Sigmoid colon (tissue), 7 donors: ENCODE data around the gene EIF2A. TPM values are rescaled to one million over a fixed set of nuclear protein-coding genes. Genes with fewer than 3 reads are reported as not detected.

ENCODE experiments used
- DNase-seq: peaks from one replicate; pipeline ENCODE4 v3.0.0-alpha.2; 2019
- H3K27ac ChIP-seq, 4 donors: fragments of 200-600 bp; sonication (generic); one replicate each; pipeline ENCODE4 v1.5.1; 2016 to 2019; ENCODE audit warnings: mild to moderate bottlenecking in 1 of 4
- H3K27me3 ChIP-seq, 3 donors: fragments of 200-600 bp; sonication (generic); one replicate each; pipeline ENCODE4 v1.5.1; 2019; ENCODE audit warnings: mild to moderate bottlenecking in 1 of 3
- H3K36me3 ChIP-seq, 4 donors: fragments of 200-600 bp; sonication (generic); one replicate each; pipeline ENCODE4 v1.5.1; 2016 to 2019
- H3K4me1 ChIP-seq, 4 donors: fragments of 200-600 bp; sonication (generic); one replicate each; pipeline ENCODE4 v1.5.1; 2017 to 2019
- H3K4me3 ChIP-seq, 4 donors: fragments of 200-600 bp; sonication (generic); one replicate each; pipeline ENCODE4 v1.5.1; 2017 to 2019; ENCODE audit warnings: mild to moderate bottlenecking in 2 of 4, moderate library complexity in 1 of 4
- H3K9me3 ChIP-seq, 4 donors: fragments of 200-600 bp in 3 of 4; sonication (generic) in 3 of 4; one replicate each; pipeline versions ENCODE4 v1.5.1 to v1.6.1; 2013 to 2019
- CTCF ChIP-seq, 4 experiments: fragments of 450-650 bp in 3 of 4; fragments of 200-600 bp in 1 of 4; IDR thresholded peaks; one replicate each; pipeline ENCODE4 v1.5.1; 2016 to 2019; ENCODE audit warnings: antibody characterized with exemption in 4 of 4, mild to moderate bottlenecking in 3 of 4, moderate library complexity in 2 of 4
- EP300 ChIP-seq, 4 donors: sonication (generic); formaldehyde crosslinking; IDR thresholded peaks; one replicate each; pipeline ENCODE4 v1.6.1; 2017; ENCODE audit warnings: antibody characterized with exemption in 4 of 4
- POLR2A ChIP-seq, 2 donors: fragments of 450-650 bp; IDR thresholded peaks; one replicate each; pipeline ENCODE4 v1.6.1; 2016; ENCODE audit warnings: antibody characterized with exemption in 2 of 2, mild to moderate bottlenecking in 2 of 2, moderate library complexity in 2 of 2
- POLR2AphosphoS5 ChIP-seq, 4 donors: sonication (generic); formaldehyde crosslinking; IDR thresholded peaks; one replicate each; pipeline ENCODE4 v1.6.1; 2017; ENCODE audit warnings: antibody characterized with exemption in 4 of 4
- WGBS, 2 donors: extraction: QIAGEN DNeasy Blood & Tissue Kit; methylation state at CpG; one replicate each; pipeline ENCODE4 v1.1.7; 2013; 5-methylcytosine and 5-hydroxymethylcytosine counted together
- intact Hi-C: fragments of 100-400 bp; cut with DNase I; formaldehyde crosslinking; loops from one replicate; pipeline ENCODE4 v1.15.1; 2023
- polyA plus RNA-seq, 3 donors: library from polyadenylated mRNA; stranded (reverse); fragments of 200-250 nt; gene quantifications; one replicate each; pipeline ENCODE4 v1.2.3, GENCODE V29; 2013
- total RNA-seq, 4 donors: library from RNA; depleted of rRNA; stranded (reverse); fragments of >200 nt; gene quantifications; one replicate each; pipeline ENCODE4 v1.1.0, GENCODE V29; 2016
- donor health status: healthy with polysubstance abuse.
- donor health status: Bipolar disorder and iron deficiency.
- donor health status: healthy.

The EIF2A gene
- total and polyA plus RNA-seq, 7 donors, result 49.3 to 228 (median 147) TPM

DNA sequence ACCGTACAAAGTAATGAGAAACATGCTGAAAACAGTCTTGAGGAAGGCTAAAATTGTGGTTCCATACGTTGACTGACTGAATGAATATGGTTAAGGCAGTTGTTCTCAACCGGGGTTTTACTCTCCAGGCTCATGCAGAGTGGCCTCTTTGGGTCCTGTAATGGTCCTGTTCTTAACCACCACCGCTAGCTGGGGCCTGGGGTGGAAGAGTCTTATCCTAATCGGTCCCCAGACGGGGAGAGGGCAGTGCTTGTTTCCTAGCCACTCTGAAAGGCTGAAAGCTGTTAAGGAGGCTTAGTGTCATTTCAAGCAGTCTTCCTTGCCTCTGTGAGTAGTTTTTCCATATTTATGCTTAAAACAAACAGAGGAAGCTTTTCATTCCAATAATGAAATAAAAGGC is 88.5 kb downstream of the EIF2A start:
- intact Hi-C loops, result no loop called here
- no peaks in the 10 kb centered on the region for H3K9me3 ChIP-seq
- whole genome bisulfite sequencing, 2 donors, result 71 to 81% methylated on average over 6 of the region's 6 CpGs
- no peak overlapping the region for H3K4me3 ChIP-seq
- no peak overlapping the region for H3K27ac ChIP-seq
- H3K4me1 ChIP-seq, result no peaks in the 10 kb centered on the region
- H3K27me3 ChIP-seq, result no peaks in the 10 kb centered on the region
- DNase-seq, result no peak
- TF ChIP-seq POLR2A (IDR thresholded peaks at IDR 0.05), result no peak
- TF ChIP-seq POLR2AphosphoS5 (IDR thresholded peaks at IDR 0.05), result no peak
- no peak for TF ChIP-seq CTCF (IDR thresholded peaks at IDR 0.05)
- no peak for TF ChIP-seq EP300 (IDR thresholded peaks at IDR 0.05)
- peaks cover 0 to 15% (median 3%) of the 10 kb centered on the region in 4 donors for H3K36me3 ChIP-seq

- no peak for TF ChIP-seq POLR2A (IDR thresholded peaks at IDR 0.05)
- no peak for TF ChIP-seq POLR2AphosphoS5 (IDR thresholded peaks at IDR 0.05)
- TF ChIP-seq EP300 (IDR thresholded peaks at IDR 0.05), result no peak
- TF ChIP-seq CTCF (IDR thresholded peaks at IDR 0.05), result no peak
- intact Hi-C loops, result no loop called here
- H3K4me1 ChIP-seq, result no peaks in the 10 kb centered on the region
- H3K27me3 ChIP-seq, result no peaks in the 10 kb centered on the region
- peaks cover 0 to 12% (median 3%) of the 10 kb centered on the region in 4 donors for H3K36me3 ChIP-seq
- no peak for DNase-seq
- WGBS, 2 donors, result 84 to 86% methylated on average over 1 of the region's 1 CpG
- H3K9me3 ChIP-seq, result no peaks in the 10 kb centered on the region
- no peak overlapping the region for H3K4me3 ChIP-seq
- H3K27ac ChIP-seq, result no peak overlapping the region
Measured at GRCh38 chr3:150635526-150635925, 88.9 kb downstream of the EIF2A start.

Other genes with a start within 250 kb of the EIF2A start
- 10 to 100 TPM; 14.6 to 24.9 (median 17.8) TPM for gene TSC22D2, start 138.5 kb upstream of the EIF2A start, total RNA-seq
- 10 to 100 TPM in 1 of 3 donors, 1 to 10 TPM in 2; 6.6 to 12.5 (median 8.0) TPM for gene TSC22D2, start 138.5 kb upstream of the EIF2A start, polyA plus RNA-seq
- 100 to 1,000 TPM; 140 to 197 (median 185) TPM for gene SERP1, start 291 bp upstream of the EIF2A start, total RNA-seq
- gene SERP1, start 291 bp upstream of the EIF2A start, polyA plus RNA-seq, result 100 to 1,000 TPM in 2 of 3 donors, 10 to 100 TPM in 1; 92.0 to 126 (median 105) TPM
- gene SELENOT, start 56.5 kb downstream of the EIF2A start, total RNA-seq, result 100 to 1,000 TPM in 2 of 4 donors, 10 to 100 TPM in 2; 80.4 to 126 (median 110) TPM
- gene SELENOT, start 56.5 kb downstream of the EIF2A start, polyA plus RNA-seq, result 10 to 100 TPM; 52.9 to 73.6 (median 57.1) TPM
- gene ERICH6, start 157.1 kb downstream of the EIF2A start, total RNA-seq, result not detected
- not detected for gene ERICH6, start 157.1 kb downstream of the EIF2A start, polyA plus RNA-seq
- gene SIAH2, start 216.4 kb downstream of the EIF2A start, total RNA-seq, result 10 to 100 TPM; 21.2 to 35.0 (median 24.5) TPM
- gene SIAH2, start 216.4 kb downstream of the EIF2A start, polyA plus RNA-seq, result 10 to 100 TPM; 12.0 to 19.1 (median 15.0) TPM